ENCODE results near the gene MT4. TPM values are rescaled to one million over a fixed set of nuclear protein-coding genes. Genes with fewer than 3 reads are reported as not detected.
A peak's percentile ranks its signal among the peaks of the same experiment; 100 is the strongest.

The MT4 gene
- total RNA-seq, 4 donors from 2014 or later = not detected

- Histone ChIP-seq H3K4me1 (no peaks in the 10 kb centered on the region), H3K36me3 (no peaks in the 10 kb centered on the region), H3K27me3 (no peaks in the 10 kb centered on the region), H3K27ac (no peak overlapping the region), H3K9me3 (no peaks in the 10 kb centered on the region), H3K4me3 (no peak overlapping the region)
- TF ChIP-seq POLR2A (IDR thresholded peaks at IDR 0.05) (no peak), CTCF (IDR thresholded peaks at IDR 0.05) (no peak)
- intact Hi-C loops (cut with DNase I; ENCODE audit: low total_unique reads) = no loop called here
- DNase-seq = no peak
These were observed 18.7 kb downstream of the MT4 start for GRCh38 chr16:56583351-56584168.

- no peaks in the 10 kb centered on the region for H3K36me3 ChIP-seq
- no peak overlapping the region for H3K4me3 ChIP-seq
- H3K27ac ChIP-seq = no peak overlapping the region
- intact Hi-C loops (cut with DNase I; ENCODE audit: low total_unique reads) = no loop called here
- TF ChIP-seq CTCF (IDR thresholded peaks at IDR 0.05) (no peak), POLR2A (IDR thresholded peaks at IDR 0.05) (no peak)
- no peaks in the 10 kb centered on the region for H3K27me3 ChIP-seq
- no peak for DNase-seq
- H3K9me3 ChIP-seq = no peaks in the 10 kb centered on the region
- peaks cover 0 to 3% of the 10 kb centered on the region in 2 donors for H3K4me1 ChIP-seq
These were observed 19.4 kb downstream of the MT4 start for GRCh38 chr16:56584276-56584675.

GRCh38 chr16:56588781-56589140 lies 23.9 kb downstream of the MT4 start:
- H3K9me3 ChIP-seq = no peaks in the 10 kb centered on the region
- peaks cover 0 to 8% of the 10 kb centered on the region in 2 donors for H3K4me1 ChIP-seq
- no peak for TF ChIP-seq POLR2A (IDR thresholded peaks at IDR 0.05)
- TF ChIP-seq CTCF (IDR thresholded peaks at IDR 0.05) = no peak
- no peaks in the 10 kb centered on the region for H3K36me3 ChIP-seq
- H3K27me3 ChIP-seq = no peaks in the 10 kb centered on the region
- no peak overlapping the region for H3K4me3 ChIP-seq
- DNase-seq = no peak
- intact Hi-C loops (cut with DNase I; ENCODE audit: low total_unique reads) = no loop called here
- no peak overlapping the region for H3K27ac ChIP-seq

- Histone ChIP-seq H3K27me3 (no peaks in the 10 kb centered on the region), H3K9me3 (no peaks in the 10 kb centered on the region), H3K4me3 (peak within 1 kb of the TSS in 1 of 2 donors; percentile 3), H3K27ac (no peak within 1 kb of the TSS), H3K4me1 (peaks cover 0 to 8% of the 10 kb centered on the region in 2 donors), H3K36me3 (no peaks in the 10 kb centered on the region)
- TF ChIP-seq CTCF (IDR thresholded peaks at IDR 0.05) (no peak), POLR2A (IDR thresholded peaks at IDR 0.05) (no peak)
- intact Hi-C loops (cut with DNase I; ENCODE audit: low total_unique reads) = no loop called here
- DNase-seq = no peak
These were observed 24.5 kb downstream of the MT4 start, which contains the start of gene MT3 for GRCh38 chr16:56589141-56590039. Gene MT3 (plus strand): TSS chr16:56589528. CDS start chr16:56589591, 63 bp downstream.

Measured in uterus (tissue), 4 donors.